IMR-90 (cell line): ENCODE results near the gene SYVN1. TPM values are rescaled to one million over a fixed set of nuclear protein-coding genes. Genes with fewer than 3 reads are reported as not detected.

Source experiments
- ATAC-seq: fragments of 200-7000 bp; cut with Tn5 transposase; 2 replicates; pipeline ENCODE4 v1.9.1; 2020; ENCODE audit warnings: low read depth, mild to moderate bottlenecking, moderate library complexity
- BruUV-seq: library from RNA; stranded (reverse); fragments of 400-500 nt; replicated peaks from 2 replicates; lab custom pipeline; 2021; lab: Mats Ljungman, UMichigan
- CTCF ChIA-PET: fragments of 300-600 bp; formaldehyde crosslinking; extraction: SDS; loops from one replicate; lab custom pipeline; 2021; ENCODE audit warnings: antibody characterized with exemption; lab: Yijun Ruan, JAX
- POLR2A ChIA-PET: fragments of 300-600 bp; sonication (Branson Sonifier 250); formaldehyde crosslinking; loops from one replicate; lab custom pipeline; 2022; ENCODE audit warnings: antibody characterized with exemption; ENCODE audit not compliant: unreplicated experiment; lab: Charles Lee
- DNase-seq: peaks from one replicate; pipeline ENCODE4 v3.0.0; 2013
- H2AFZ ChIP-seq: replicated peaks from 2 replicates; pipeline ENCODE3; 2013; ENCODE audit warnings: low read length, mild to moderate bottlenecking; ENCODE audit not compliant: poor library complexity
- H2AK5ac ChIP-seq: 2 replicates; pipeline ENCODE4 v1.6.1; 2013; ENCODE audit warnings: low read depth, low read length, inconsistent platforms
- H2AK9ac ChIP-seq: replicated peaks from 2 replicates; pipeline ENCODE3; 2013; ENCODE audit warnings: mild to moderate bottlenecking, low read depth, low read length, moderate library complexity; ENCODE audit not compliant: poor library complexity
- H2BK120ac ChIP-seq: 2 replicates; pipeline ENCODE4 v1.6.1; 2013; ENCODE audit warnings: low read depth, low read length, inconsistent platforms
- H2BK15ac ChIP-seq: 3 replicates; pipeline ENCODE4 v1.6.1; 2013; ENCODE audit warnings: low read depth, low read length, inconsistent platforms
- H2BK20ac ChIP-seq: 2 replicates; pipeline ENCODE4 v1.6.1; 2013; ENCODE audit warnings: low read depth, mild to moderate bottlenecking, inconsistent platforms, low read length, moderate library complexity
- H2BK5ac ChIP-seq: 2 replicates; pipeline ENCODE4 v1.6.1; 2013; ENCODE audit warnings: mild to moderate bottlenecking, low read depth, low read length, inconsistent platforms; ENCODE audit not compliant: poor library complexity, severe bottlenecking
- H3K14ac ChIP-seq: replicated peaks from 2 replicates; pipeline ENCODE4 v1.6.1; 2013; ENCODE audit warnings: low read depth, low read length, inconsistent platforms
- H3K18ac ChIP-seq: 2 replicates; pipeline ENCODE4 v1.6.1; 2013; ENCODE audit warnings: low read depth, low read length, control low read depth
- H3K23ac ChIP-seq: 2 replicates; pipeline ENCODE4 v1.6.1; 2013; ENCODE audit warnings: low read depth, low read length, inconsistent platforms
- H3K27ac ChIP-seq: 2 replicates; pipeline ENCODE4 v1.5.1; 2013; ENCODE audit warnings: mild to moderate bottlenecking, control low read depth, low read length; ENCODE audit not compliant: insufficient read depth
- H3K27me3 ChIP-seq: 2 replicates; pipeline ENCODE4 v1.6.1; 2013; ENCODE audit warnings: low read length; ENCODE audit not compliant: control insufficient read depth, insufficient read depth
- H3K36me3 ChIP-seq: 2 replicates; pipeline ENCODE4 v1.6.1; 2013; ENCODE audit warnings: low read length, mixed read lengths; ENCODE audit not compliant: control insufficient read depth, insufficient read depth
- H3K4ac ChIP-seq: 2 replicates; pipeline ENCODE4 v1.6.1; 2013; ENCODE audit warnings: low read depth, low read length, inconsistent platforms
- H3K4me1 ChIP-seq: 2 replicates; pipeline ENCODE4 v1.6.1; 2013; ENCODE audit warnings: low read length, mixed read lengths; ENCODE audit not compliant: control insufficient read depth, insufficient read depth
- H3K4me2 ChIP-seq: 2 replicates; pipeline ENCODE4 v1.6.1; 2013; ENCODE audit warnings: low read depth, mild to moderate bottlenecking, control low read depth, low read length, moderate library complexity
- H3K4me3 ChIP-seq: 2 replicates; pipeline ENCODE4 v1.5.1; 2013; ENCODE audit warnings: low read depth, mild to moderate bottlenecking, control low read depth, low read length, moderate library complexity; ENCODE audit not compliant: insufficient read depth
- H3K56ac ChIP-seq: 2 replicates; pipeline ENCODE4 v1.6.1; 2013; ENCODE audit warnings: low read length, inconsistent platforms; ENCODE audit not compliant: insufficient read depth; ENCODE audit errors: extremely low read depth
- H3K79me1 ChIP-seq, 2 experiments: 2 replicates each; pipeline ENCODE4 v1.6.1; 2013; ENCODE audit warnings: low read length in 2 of 2, inconsistent platforms in 1 of 2, low read depth in 1 of 2
- H3K9ac ChIP-seq: 2 replicates; pipeline ENCODE4 v1.6.1; 2013; ENCODE audit warnings: low read depth, low read length, control low read depth
- H3K9me1 ChIP-seq: 2 replicates; pipeline ENCODE4 v1.6.1; 2013; ENCODE audit warnings: low read length, inconsistent platforms; ENCODE audit not compliant: insufficient read depth
- H3K9me3 ChIP-seq: 2 replicates; pipeline ENCODE4 v1.6.1; 2013; ENCODE audit warnings: low read length; ENCODE audit not compliant: control insufficient read depth, insufficient read depth
- H4K20me1 ChIP-seq: 2 replicates; pipeline ENCODE4 v1.6.1; 2013; ENCODE audit warnings: low read length, inconsistent platforms; ENCODE audit not compliant: insufficient read depth
- H4K5ac ChIP-seq: 2 replicates; pipeline ENCODE4 v1.6.1; 2013; ENCODE audit warnings: mild to moderate bottlenecking, low read depth, low read length, control low read depth
- H4K8ac ChIP-seq, 2 experiments: 2 replicates each; pipeline ENCODE4 v1.6.1; 2013; ENCODE audit warnings: low read depth in 2 of 2, low read length in 2 of 2, control low read depth in 1 of 2, inconsistent platforms in 1 of 2
- H4K91ac ChIP-seq: 2 replicates; pipeline ENCODE4 v1.6.1; 2013; ENCODE audit warnings: low read depth, low read length, inconsistent platforms; ENCODE audit not compliant: insufficient read depth
- BHLHE40 ChIP-seq: fragments of 150-350 bp; IDR thresholded peaks from 2 replicates; pipeline ENCODE4 v1.6.1; 2016; ENCODE audit warnings: mild to moderate bottlenecking, low read depth, low read length
- CEBPB ChIP-seq: IDR thresholded peaks from 2 replicates; pipeline ENCODE4 v1.6.1; 2012; ENCODE audit warnings: low read depth, low read length, improper control_type of control experiment
- CHD1 ChIP-seq: IDR thresholded peaks from 2 replicates; pipeline ENCODE4 v1.6.1; 2012; ENCODE audit warnings: low read depth, low read length, improper control_type of control experiment
- MAFK ChIP-seq: IDR thresholded peaks from 2 replicates; pipeline ENCODE4 v1.6.1; 2012; ENCODE audit warnings: low read depth, low read length, improper control_type of control experiment
- MAZ ChIP-seq: IDR thresholded peaks from 2 replicates; pipeline ENCODE4 v1.6.1; 2012; ENCODE audit warnings: low read depth, mild to moderate bottlenecking, low read length, improper control_type of control experiment, moderate library complexity, borderline replicate concordance
- MXI1 ChIP-seq: IDR thresholded peaks from 2 replicates; pipeline ENCODE4 v1.6.1; 2012; ENCODE audit warnings: low read depth, mild to moderate bottlenecking, low read length, moderate library complexity, borderline replicate concordance
- POLR2A ChIP-seq: IDR thresholded peaks from 2 replicates; pipeline ENCODE4 v1.6.1; 2012; ENCODE audit warnings: mild to moderate bottlenecking, low read depth, low read length
- RCOR1 ChIP-seq: IDR thresholded peaks from 2 replicates; pipeline ENCODE4 v1.6.1; 2012; ENCODE audit warnings: mild to moderate bottlenecking, low read length, improper control_type of control experiment; ENCODE audit not compliant: insufficient replicate concordance
- RFX5 ChIP-seq: IDR thresholded peaks from 2 replicates; pipeline ENCODE4 v1.8.0; 2012; ENCODE audit warnings: low read depth, mild to moderate bottlenecking, low read length, moderate library complexity
- WGBS, 2 experiments: methylation state at CpG; one replicate each; pipeline versions ENCODE4 v1.1.5 to v1.1.7; 2013; ENCODE audit warnings: missing lambda C conversion rate in 2 of 2; ENCODE audit not compliant: insufficient read length in 1 of 2; ENCODE audit errors: extremely low coverage in 2 of 2; 5-methylcytosine and 5-hydroxymethylcytosine counted together
- dilution Hi-C: fragments of 300-500 bp; cut with HindIII; formaldehyde crosslinking; loops from one replicate; pipeline ENCODE4 v1.14.3; 2018; ENCODE audit warnings: low sequenced_read_pairs; ENCODE audit not compliant: unreplicated experiment
- in situ Hi-C: fragments of 300-500 bp; cut with MboI; formaldehyde crosslinking; loops from 3 replicates; pipeline ENCODE4 v1.14.3; 2019; ENCODE audit warnings: low sequenced_read_pairs, inconsistent platforms, mixed read lengths
- intact Hi-C: fragments of 100-400 bp; cut with micrococcal nuclease; formaldehyde crosslinking; loops from 2 replicates; pipeline ENCODE4 v1.10.0; 2022
- polyA plus RNA-seq, 3 experiments: library from polyadenylated mRNA; depleted of rRNA; stranded (reverse); fragments of >200 nt; gene quantifications; 2 replicates each; pipeline ENCODE4 v1.2.3, GENCODE V29; 2012; ENCODE audit warnings: low replicate concordance in 1 of 3
- total RNA-seq: library from RNA; depleted of rRNA; stranded (reverse); fragments of >200 nt; gene quantifications from 2 replicates; pipeline ENCODE4 v1.2.3, GENCODE V29; 2012
- TF ChIP-seq, protein P1 (sequence below): fragments of 150-350 bp; IDR thresholded peaks from 2 replicates; pipeline ENCODE4 v1.6.1; 2017; ENCODE audit warnings: mild to moderate bottlenecking, antibody characterized with exemption, low read length, low read depth
- TF ChIP-seq, protein P2 (sequence below): fragments of 150-350 bp; IDR thresholded peaks from 2 replicates; pipeline ENCODE4 v1.6.1; 2016; ENCODE audit warnings: low read depth, mild to moderate bottlenecking, low read length, moderate library complexity, borderline replicate concordance

The SYVN1 gene
- total and polyA plus RNA-seq, 2 of the 4 experiments (the other 2 are of a cell fraction): 9.5 to 52.9 TPM

DNA sequence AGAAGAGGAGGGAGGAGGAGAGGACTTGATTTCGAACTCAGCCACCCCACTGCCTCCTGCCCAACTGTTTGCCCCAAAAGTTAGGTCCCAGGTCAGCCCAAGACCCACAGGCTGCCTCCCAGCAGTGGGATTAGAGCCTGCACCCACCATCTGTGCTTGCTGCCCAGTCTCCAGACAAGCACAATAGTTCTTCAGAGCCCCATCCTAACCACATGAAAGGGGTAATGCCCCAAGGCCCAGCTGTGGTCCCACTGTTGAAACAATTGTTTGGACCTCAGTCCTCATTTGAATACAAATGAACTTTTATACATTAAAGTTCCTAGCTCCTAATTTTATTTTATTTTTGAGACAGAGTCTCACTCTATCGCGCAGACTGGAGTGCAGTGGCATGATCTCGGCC, 43.7 kb downstream of the SYVN1 start:
- no peak overlapping the region for H3K56ac ChIP-seq
- CTCF ChIA-PET: no interaction called here
- no peak overlapping the region for H3K4me2 ChIP-seq
- WGBS, 2 experiments: 100% methylated on average over 3 of the region's 4 CpGs; no CpG with 5 or more reads in 1 of the 2 experiments
- no peak overlapping the region for H2BK5ac ChIP-seq
- no peak overlapping the region for H2BK20ac ChIP-seq
- H3K9me1 ChIP-seq: peaks cover 3% of the 10 kb centered on the region; the same call in 1 of the 2 replicates
- no peaks in the 10 kb centered on the region for H3K27me3 ChIP-seq
- no peak overlapping the region for H3K23ac ChIP-seq
- ATAC-seq (no peak), DNase-seq (no peak)
- dilution Hi-C loops: no loop called here
- H4K8ac ChIP-seq: no peak overlapping the region
- POLR2A ChIA-PET: no interaction called here
- intact Hi-C loops: no loop called here
- H4K20me1 ChIP-seq: no peaks in the 10 kb centered on the region
- no peak overlapping the region for H2AK5ac ChIP-seq
- H3K9ac ChIP-seq: no peak overlapping the region
- no peak overlapping the region for H3K18ac ChIP-seq
- BruUV-seq: no TSS peak
- H3K36me3 ChIP-seq: peaks cover 33% of the 10 kb centered on the region
- H3K4me1 ChIP-seq: no peaks in the 10 kb centered on the region
- H3K4ac ChIP-seq: no peak overlapping the region
- H2AK9ac ChIP-seq: no peak overlapping the region
- no peak overlapping the region for H2BK120ac ChIP-seq
- H4K91ac ChIP-seq: no peak overlapping the region
- no peak overlapping the region for H2AFZ ChIP-seq
- no peak overlapping the region for H3K14ac ChIP-seq
- H3K9me3 ChIP-seq: no peaks in the 10 kb centered on the region
- TF ChIP-seq BHLHE40 (no peak), MXI1 (no peak), RCOR1 (no peak), POLR2A (no peak), CEBPB (no peak), MAFK (no peak), RFX5 (no peak), CHD1 (no peak), MAZ (no peak)
- TF ChIP-seq, protein P1, sequence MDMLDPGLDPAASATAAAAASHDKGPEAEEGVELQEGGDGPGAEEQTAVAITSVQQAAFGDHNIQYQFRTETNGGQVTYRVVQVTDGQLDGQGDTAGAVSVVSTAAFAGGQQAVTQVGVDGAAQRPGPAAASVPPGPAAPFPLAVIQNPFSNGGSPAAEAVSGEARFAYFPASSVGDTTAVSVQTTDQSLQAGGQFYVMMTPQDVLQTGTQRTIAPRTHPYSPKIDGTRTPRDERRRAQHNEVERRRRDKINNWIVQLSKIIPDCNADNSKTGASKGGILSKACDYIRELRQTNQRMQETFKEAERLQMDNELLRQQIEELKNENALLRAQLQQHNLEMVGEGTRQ: no peak
- TF ChIP-seq, protein P2, sequence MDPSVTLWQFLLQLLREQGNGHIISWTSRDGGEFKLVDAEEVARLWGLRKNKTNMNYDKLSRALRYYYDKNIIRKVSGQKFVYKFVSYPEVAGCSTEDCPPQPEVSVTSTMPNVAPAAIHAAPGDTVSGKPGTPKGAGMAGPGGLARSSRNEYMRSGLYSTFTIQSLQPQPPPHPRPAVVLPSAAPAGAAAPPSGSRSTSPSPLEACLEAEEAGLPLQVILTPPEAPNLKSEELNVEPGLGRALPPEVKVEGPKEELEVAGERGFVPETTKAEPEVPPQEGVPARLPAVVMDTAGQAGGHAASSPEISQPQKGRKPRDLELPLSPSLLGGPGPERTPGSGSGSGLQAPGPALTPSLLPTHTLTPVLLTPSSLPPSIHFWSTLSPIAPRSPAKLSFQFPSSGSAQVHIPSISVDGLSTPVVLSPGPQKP: no peak
- no peak overlapping the region for H3K4me3 ChIP-seq
- H2BK15ac ChIP-seq: no peak overlapping the region
- in situ Hi-C loops: no loop called here
- no peak overlapping the region for H4K5ac ChIP-seq
- H3K79me1 ChIP-seq: peaks cover 6 to 9% of the 10 kb centered on the region in 2 experiments
- H3K27ac ChIP-seq: no peak overlapping the region
